Left hindlimb (tissue), 1 donor: ENCODE measurements around the gene DLK2.
"Not testable (repeated sequence)": the region's sequence is repeated elsewhere in the genome, so short reads cannot be mapped to it uniquely, and the experiment has no call there.

ENCODE experiments used
- DNase-seq: peaks from one replicate; pipeline ENCODE4 v3.0.0-alpha.2; 2018

Gene DLK2, protein sequence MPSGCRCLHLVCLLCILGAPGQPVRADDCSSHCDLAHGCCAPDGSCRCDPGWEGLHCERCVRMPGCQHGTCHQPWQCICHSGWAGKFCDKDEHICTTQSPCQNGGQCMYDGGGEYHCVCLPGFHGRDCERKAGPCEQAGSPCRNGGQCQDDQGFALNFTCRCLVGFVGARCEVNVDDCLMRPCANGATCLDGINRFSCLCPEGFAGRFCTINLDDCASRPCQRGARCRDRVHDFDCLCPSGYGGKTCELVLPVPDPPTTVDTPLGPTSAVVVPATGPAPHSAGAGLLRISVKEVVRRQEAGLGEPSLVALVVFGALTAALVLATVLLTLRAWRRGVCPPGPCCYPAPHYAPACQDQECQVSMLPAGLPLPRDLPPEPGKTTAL

DNA sequence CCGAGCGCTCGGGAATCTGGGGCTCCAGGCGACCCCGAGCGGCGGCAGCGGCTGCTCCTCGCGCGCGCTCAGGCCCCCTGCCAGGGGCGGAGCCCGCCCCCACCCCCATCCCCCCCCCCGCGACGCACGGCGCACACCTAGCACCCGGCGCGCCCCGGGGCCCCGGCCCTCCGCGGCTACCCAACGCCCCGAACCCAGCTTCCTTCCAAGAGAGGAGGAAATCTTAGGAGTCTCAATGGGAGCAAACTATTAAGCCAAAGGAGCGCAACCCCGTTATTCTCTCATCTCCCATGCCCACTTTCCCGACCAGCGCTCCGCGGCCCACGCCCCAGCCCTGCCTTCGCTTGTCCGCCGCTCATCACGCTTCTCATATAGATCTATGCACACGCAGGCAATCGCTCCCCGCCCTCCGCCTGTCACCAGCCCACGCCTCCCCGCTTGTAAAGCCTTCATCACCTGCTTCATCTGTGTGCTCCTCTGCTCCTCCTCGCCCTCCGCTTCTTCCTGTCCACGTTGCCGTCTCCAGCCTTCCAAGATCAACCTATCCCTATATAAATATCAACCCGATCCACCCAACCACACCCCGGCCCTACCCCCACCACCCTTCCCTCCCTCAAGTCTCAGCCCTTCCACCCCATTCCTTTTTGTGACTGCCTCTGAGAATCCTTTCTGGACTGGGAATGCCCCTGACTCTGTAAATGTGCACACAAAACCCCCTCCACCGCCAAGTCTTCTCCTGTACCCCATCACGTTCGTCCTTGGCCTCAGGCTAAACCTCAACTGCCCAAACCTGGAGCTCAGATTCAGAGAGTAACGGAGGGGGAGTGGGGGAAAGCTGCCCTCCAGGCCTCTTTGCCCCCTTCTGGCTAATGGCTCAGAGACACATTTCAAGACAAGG, at the start of gene DLK2:
DLK2 (minus strand) TSS at position 18 of the 898 bp plus-strand sequence. CDS start 723 bp downstream, outside the sequence.
- no peak for DNase-seq

DNA sequence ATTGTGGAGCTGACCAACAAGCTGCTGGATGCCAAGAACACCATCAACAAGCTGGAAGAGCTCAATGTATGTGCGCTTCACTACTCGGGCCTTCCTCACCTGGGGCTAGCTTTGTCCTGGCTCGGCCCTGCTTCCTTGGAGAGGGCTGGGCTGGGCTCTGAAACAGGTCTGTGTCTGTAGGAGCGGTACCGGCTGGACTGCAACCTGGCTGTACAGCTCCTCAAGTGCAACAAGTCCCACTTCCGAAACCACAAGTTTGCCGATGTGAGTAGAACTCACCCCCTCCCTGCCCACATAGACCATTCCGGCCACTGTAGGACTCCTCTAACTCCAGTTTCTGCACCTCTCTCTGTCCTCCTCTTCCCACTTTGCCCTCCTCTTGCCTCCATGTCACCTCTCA, 48.1 kb upstream of the DLK2 start:
- no peak for DNase-seq

- no peak for DNase-seq
These were observed 47.3 kb upstream of the DLK2 start for GRCh38 chr6:43502666-43503065.

DNA sequence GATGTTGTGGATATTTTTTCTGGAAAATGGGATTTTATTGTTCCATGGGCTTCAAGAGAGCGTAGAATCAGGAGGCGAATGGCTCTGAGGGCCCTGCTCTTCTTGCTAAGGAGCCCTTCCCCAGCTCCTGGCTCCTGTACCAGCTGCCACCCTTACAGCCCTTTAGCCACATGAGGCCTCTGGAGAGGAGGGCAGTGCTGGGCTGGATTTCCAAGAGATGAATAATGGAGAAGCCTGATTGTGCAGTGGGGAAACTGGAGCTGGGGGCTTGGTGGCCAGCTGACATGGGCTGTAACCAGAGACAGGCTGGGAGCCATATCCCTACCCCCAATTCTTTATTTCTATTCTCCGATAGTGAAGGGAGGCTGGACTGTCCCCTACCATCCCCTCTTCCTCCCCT, 45.6 kb upstream of the DLK2 start:
- DNase-seq, result no peak

- no peak for DNase-seq
These were observed 43.9 kb upstream of the DLK2 start for GRCh38 chr6:43499028-43499815.

- not testable (repeated sequence) for DNase-seq
These were observed 42.9 kb upstream of the DLK2 start for GRCh38 chr6:43498291-43498690.

DNA sequence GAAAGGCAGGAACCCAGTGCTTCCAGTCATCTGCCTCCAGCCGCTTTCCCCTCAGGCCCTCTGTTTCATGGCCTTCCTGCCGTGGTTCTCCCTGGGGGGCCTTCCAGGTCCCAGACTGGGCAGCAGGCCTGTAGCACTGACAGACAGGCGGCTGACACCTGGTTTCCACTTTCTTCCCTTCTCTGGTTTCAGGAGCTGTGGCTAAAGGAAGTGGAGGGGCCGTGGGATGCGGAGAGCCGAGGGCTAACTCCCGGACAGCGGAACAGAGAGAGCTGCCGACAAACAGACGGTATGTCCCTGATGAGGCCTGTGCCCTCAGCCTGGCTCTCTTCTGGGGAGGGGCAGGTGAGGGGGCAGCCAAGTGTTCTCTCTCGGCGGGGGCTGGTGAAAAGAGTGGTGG, 42.3 kb upstream of the DLK2 start:
- no peak for DNase-seq

DNA sequence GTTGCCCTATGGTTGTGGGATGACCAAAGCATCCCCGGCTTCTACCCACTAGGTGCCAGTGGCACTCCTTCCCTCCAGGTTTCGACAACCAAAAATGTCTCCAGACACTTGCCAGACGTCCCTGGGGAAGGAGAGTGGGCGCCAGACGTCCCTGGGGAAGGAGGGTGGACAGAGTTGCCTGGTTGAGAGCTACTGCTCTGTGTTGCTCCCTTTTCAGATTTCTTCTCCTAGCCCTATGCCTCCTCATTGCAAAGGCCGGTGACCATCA, 41.7 kb upstream of the DLK2 start:
- DNase-seq, result no peak

- no peak for DNase-seq
These were observed 41.2 kb upstream of the DLK2 start for GRCh38 chr6:43496370-43497128.

- DNase-seq, result no peak
These were observed 40.1 kb upstream of the DLK2 start for GRCh38 chr6:43495409-43495941.

DNA sequence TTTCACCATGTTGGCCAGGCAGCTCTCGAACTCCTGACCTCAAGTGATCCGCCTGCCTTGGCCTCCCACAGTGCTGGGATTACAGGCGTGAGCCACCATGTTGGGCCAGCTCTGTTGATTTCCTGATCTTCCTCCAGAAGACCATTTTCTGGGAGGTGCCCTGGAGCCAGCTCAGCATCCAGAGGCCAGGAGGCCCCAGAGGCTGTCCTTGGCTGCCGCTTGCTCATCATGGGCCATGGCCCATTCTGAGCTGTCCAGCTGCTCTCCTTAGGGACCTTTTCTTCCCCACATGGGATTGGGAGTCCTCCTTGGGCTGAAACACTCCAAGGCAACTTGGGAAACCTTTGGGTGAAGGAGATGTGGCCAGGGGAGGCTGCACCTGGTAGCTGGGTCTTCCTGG, 39.4 kb upstream of the DLK2 start:
- DNase-seq, result no peak

GRCh38 chr6:43494321-43494720, 39.0 kb upstream of the DLK2 start:
- no peak for DNase-seq

DNA sequence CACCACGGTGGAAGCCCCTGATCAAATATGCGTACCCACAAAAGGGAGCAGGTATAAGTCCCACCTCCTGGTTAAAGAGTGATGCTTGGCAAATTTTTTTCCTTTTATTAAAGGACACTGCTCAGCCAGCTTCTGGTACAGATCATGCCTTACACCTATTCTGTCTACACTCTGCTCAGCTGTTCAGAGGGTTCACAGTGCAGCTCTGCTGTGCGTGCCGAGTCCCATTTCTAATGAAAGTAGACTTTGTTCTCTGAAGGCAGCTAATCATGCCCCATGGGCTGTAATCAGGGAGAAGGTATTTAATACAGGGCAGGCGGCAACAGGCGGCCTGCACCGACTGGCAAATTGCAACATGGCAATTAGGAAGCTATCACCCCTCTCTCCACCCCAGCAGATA, 38.5 kb upstream of the DLK2 start:
- no peak for DNase-seq

DNA sequence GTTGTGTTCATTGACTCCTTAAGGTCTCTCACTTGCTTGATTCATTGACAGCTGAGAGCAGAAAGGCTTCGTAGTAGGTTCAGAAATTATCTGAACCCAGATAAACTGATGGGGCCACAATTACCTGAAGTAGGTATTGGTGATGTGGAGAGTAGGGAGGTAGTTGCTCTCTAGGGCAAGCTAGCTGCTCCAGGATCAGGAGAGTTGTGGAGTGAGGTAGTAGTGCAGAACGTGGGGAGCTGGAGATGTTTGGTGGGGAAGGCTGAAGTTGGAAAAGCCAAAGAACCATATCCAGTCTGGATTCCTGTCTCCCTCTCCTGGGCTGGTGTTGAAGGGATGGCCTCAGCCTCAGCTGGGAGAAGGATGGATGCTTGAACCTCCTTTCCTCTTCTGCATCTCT, 37.9 kb upstream of the DLK2 start:
- no peak for DNase-seq

DNA sequence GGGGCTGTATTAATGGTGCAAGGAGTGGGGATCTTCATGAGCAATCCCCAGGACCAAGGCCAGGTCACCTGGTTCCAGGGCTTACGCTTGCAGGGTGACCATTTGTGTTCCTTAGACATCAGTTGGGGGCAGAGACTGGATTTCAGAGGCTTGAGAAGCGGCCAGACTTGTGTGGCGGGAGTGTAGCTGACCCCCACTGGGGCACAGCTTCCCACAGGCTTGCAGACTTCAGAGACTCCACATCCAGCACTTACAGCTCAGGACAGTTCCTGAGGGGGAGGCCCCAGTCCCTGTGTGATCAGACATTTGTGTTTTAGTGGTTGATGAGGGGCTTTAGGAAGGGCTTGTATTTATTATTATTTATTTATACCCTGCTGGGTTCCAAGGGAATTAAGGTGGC, 37.3 kb upstream of the DLK2 start:
- DNase-seq, result no peak

GRCh38 chr6:43491750-43492661, 36.7 kb upstream of the DLK2 start:
- peak; percentile 80 for DNase-seq

- no peak for DNase-seq
These were observed 35.2 kb upstream of the DLK2 start for GRCh38 chr6:43490523-43490939.

GRCh38 chr6:43489277-43490072, 34.1 kb upstream of the DLK2 start:
- peak; percentile 70 for DNase-seq

DNA sequence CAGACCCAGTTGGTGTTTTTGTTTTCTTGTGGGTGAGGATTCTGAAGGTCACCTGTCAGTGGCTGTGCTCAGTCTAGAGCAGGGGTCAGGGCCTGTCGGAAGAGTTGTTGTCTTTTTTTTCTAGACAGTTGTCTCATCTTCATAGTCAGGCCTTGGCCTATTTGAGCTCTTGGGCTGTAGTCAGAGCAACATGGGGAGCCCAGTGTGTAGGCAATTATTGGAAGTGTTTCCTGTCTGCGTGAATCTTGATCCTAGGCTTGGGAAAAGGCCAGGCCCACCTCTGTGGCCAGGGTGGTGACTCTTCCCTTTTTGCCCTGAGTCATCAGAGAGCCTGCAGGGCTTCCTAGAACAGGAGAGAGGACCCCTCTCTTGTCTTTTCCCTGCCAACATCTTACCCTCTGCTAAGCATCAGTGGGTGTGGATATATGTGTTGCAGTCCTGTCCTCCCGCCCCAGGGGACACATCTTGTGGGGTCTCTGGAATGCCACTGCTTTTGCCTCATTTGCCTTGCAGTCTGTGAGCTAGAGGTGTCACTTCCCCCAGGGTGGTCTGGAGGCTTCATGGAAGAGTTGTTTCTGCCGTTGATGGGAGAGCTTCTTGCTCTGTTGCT, 33.4 kb upstream of the DLK2 start:
- no peak for DNase-seq
